ENCODE results near the gene LZTR1.

DNA sequence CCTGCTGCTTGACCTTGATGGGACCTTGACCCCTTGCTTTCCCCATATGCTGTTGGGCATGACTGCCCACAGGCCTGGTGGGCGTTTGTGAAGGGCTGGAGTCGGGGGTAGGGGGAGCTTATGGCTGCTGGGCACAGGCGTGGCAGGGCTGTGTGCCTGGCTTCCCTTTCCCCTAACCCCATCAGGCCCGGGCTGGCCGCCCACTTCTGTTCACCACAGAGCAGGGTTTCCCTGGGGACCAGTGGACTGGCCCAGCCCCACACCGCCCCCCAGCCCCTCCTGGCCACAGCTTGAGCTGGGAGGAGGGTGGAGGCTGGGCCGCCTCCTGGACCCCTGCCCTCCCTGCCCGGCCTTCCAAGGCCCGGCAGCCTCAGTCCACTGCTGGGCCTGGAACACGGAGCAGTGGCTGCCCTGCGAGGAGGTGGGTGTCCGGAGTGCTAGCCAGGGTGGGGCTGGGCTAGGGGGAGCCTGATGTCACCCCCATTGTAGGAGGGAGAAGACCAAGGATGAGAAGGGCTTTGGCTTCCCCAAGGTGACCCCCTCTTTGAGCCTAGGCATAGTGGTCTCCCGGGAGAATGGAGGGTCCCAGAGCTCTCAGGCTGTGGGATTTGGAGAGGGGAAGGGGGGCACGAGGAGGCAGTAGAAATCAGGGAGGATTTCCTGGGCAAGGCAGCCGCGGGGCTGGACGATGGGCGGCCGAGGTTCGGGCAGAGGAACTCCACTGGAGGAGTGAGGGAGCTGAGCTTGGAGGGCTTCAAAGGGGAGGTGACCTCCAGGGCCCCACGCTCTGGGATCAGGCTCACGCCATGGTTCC is 15.0 kb upstream of the LZTR1 start, which contains the start of gene AIFM3:
- TF ChIP-seq POLR2A (IDR thresholded peaks at IDR 0.05) (no peak), CTCF (IDR thresholded peaks at IDR 0.05) (no peak)
